Measurements from ENCODE around the gene HAUS1.

DNA sequence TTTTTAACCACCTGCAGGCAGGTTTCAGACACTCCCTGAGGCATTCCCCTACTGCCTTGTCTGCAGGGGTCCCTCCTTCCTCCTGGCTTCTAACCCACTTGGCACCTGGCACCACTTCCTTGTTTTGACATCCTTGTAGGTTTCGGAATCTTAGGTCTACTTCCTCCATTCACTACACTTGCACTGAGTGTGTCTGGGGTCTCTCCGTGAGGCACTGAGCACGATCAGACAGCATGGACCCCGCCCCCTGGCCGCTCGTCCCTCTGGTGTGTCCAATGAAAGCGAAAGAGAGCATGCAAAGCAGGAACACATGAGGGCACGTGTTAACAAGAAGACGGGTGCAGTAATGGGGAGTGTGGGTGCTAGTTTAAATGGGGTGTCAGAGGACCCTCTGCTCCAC, 63.8 kb downstream of the HAUS1 start:
- TF ChIP-seq CTCF (IDR thresholded peaks at IDR 0.05), result no peak
- no peak for TF ChIP-seq POLR2A (IDR thresholded peaks at IDR 0.05)

Data from uterus (tissue), 2 donors.